Embryonic facial prominence (tissue), 1 donor: ENCODE data around the gene RAB3B.
"Not testable (repeated sequence)": the region's sequence is repeated elsewhere in the genome, so short reads cannot be mapped to it uniquely, and the experiment has no call there.

Experiments
- DNase-seq: peaks from one replicate; pipeline ENCODE4 v3.0.0-alpha.2; 2016; ENCODE audit errors: extremely low spot score

Gene RAB3B

DNA sequence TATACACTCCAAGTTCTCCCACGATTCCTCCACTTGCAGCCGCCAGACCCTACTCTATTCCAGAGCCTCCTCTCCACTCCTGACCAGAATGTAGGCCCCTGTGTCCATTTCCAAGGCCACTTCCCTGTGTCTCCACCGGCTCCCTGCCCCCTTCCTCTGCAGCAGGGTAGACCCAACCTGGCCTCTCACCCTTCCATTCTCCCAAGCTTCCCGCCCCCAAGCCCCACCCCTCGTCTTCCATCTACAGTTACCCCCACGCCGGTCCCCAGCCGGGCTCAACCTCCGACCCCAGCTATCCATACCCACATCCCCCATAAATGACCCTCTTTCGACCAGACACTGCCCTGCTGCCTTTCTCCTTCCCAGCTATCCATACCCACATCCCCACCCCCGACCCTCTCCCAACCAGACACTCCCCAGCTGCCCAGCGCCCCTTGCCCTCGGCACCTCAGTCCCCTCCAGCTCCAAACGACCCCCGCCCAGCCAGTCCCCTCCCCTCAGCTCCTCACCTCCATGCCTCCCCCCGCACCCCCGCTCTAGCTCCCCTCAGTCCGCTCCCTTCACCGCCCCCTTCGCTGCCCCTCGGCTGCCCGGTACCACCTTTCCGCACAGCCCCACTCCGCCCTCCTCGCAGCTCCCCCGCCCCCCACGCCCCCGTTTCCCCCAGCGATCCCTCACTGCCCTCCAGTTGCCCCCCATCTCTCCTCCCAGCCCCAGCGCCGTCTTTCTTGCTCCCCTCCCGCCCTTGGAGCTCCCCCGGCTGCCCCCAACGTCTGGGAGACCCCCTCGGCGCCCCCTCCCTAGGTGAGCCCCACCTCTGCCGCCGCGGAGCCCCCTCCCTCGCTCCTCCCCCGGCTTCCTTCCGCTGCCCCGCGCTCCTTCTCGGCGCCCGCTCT is 670 bp downstream of the RAB3B start:
- no peak for DNase-seq

DNA sequence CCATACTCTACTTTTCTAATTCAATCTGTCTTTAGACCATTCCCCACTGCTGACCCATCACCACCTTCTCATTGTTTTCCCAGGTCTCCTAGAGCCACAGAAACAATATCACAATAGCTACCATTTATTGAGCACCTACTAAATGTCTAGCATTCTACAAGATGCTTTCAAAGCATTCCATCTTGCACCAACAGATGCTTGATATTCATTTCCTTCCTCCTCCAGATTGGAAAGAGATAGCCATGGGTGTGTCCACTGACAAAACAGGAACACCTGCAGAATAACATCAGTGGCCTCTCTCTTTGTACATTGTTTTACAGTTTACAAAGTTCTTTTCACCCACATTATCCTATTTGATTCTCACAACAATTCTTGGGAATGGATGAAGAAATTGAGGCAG is 2.2 kb downstream of the RAB3B start:
- DNase-seq, result no peak

DNA sequence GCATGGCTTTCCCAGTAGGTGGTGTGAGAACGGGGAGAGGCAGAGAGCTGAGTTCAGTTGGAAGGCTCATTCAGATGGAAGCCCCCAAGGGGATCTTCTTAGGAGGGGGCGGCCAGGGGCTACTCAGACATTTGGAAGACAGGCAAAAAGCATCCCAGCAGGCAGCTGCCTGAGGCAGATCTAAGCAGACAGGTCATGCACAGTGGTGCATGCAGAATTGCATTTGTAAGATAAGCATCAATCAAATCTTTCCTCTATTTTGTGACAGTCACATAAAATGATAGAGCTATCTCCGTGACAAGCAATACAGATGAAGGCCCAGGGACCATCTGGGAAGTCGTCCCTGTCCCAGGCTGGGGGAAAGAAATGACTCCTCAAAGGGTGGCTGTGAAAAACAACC is 3.8 kb downstream of the RAB3B start:
- DNase-seq, result no peak

DNA sequence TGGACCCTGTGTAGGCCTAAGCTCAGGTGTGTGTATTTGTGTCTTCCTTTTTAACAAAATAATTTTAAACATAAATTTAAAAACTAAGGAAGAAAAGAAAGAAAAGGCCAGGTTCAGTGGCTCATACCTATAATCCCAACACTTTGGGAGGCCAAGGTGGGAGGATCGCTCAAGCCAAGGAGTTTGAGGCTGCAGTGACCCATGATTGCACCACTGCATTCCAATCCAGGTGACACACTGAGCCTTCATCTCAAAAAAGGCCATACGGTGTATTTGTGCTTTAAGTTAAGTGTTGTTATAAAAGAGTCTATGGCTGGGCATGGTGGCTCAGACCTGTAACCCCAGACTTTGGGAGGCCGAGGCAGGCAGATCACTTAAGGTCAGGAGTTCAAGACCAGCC is 8.3 kb downstream of the RAB3B start:
- DNase-seq, result no peak

DNA sequence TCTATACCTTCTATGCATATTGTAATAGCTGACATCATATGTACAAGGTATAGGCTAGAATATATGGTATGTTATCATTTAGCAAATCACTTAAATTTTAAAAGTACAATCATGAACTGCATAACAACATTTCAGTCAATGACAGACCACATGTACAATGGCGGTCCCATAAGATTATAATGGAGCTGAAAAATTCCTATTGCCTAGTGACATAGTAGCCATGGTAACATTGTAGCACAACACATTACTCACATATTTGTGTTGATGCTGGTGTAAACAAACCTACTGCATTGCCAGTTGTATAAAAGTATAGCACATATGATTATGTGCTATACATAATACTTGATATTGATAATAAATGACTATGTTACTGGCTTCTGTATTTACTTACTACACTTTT is 8.9 kb downstream of the RAB3B start:
- no peak for DNase-seq

DNA sequence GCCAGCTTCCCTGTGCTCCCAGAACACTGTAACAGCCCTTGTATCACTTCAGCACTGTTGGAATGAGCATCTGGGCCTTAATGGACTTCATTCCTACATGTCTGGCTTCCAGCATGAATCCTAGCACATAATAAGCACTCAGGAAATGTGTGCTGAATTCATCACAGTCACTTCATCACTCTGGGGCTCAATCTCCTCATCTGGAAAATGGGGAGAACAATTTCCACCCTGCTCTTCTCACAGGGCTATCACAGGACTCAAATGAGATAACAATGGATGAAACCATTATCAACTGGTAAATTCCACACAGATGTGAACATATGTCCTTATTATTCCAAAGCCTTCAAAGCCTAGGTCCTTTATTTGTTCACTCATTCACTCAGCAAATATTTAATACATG is 12.4 kb downstream of the RAB3B start:
- no peak for DNase-seq

DNA sequence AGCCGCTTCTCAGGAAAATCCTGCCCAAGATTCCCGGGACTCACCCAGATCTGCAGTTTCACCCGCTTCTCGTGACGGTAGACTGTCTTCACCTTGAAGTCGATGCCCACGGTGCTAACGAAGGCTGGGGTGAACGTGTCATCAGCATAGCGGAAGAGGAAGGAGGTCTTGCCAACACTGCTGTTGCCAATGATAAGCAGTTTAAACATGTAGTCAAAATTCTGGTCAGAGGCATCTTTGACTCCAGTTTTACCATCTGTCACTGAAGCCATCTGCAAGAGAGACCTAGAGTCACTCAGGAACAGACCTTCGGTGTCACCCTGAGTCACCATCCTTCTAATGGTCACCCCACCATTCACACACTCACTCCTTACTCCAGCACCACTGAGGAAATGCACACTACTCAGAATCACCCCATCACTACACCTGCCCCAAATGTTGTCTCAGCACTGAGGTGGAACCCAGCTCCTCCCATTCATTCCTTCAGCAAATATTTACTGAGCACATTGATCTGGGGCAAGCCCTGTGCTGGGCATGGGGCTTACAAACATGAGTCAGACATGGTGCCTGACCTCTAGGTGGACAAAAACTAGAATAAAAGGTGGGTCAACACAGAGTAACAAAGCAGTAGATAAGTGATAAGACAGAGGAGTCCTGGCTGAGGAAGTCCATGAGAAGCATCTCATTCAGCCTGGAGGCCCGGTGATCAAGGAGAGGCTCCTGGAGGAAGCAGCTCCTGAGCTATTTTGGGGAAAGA is 13.5 kb downstream of the RAB3B start:
- no peak for DNase-seq

DNA sequence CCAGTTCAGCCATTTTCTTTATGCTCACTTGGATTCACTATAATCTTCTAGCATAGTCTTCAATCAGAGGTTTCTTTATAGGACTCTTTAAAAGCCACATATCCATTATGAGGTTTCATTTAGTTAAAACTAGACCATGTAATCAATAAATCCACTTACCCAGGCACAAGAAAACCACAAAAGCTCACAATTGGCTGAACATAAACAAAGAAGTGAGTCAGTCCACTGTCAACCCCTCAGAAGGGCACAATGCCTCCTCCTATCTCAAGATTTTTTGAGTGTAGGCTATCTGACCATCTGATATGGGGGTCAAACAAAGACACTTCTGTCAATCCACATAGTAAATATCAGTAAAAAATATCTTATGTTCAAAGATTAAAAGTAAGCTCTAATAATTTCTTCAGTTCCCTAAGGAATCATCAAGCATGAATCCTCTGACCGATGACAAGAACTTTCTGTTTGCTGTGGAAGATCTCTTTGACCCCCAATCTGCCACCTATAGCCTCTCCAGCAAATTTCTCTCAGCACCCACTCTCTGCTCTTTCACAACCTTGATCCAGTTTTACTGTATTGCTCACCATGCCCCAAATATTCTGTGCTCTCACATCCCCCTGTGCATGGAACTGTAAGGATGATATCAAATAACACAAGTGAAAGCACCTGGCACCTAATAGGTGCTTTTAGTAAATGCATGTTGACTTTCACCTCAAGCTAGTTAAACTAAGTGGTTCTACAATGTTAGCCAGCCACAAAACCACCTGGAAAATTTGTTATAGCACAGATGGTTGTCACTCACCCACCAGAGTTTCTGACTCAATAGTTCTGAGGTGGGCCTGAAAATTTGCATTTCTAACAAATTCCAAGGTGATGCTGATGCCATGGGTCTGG is 16.7 kb downstream of the RAB3B start:
- DNase-seq, result no peak

DNA sequence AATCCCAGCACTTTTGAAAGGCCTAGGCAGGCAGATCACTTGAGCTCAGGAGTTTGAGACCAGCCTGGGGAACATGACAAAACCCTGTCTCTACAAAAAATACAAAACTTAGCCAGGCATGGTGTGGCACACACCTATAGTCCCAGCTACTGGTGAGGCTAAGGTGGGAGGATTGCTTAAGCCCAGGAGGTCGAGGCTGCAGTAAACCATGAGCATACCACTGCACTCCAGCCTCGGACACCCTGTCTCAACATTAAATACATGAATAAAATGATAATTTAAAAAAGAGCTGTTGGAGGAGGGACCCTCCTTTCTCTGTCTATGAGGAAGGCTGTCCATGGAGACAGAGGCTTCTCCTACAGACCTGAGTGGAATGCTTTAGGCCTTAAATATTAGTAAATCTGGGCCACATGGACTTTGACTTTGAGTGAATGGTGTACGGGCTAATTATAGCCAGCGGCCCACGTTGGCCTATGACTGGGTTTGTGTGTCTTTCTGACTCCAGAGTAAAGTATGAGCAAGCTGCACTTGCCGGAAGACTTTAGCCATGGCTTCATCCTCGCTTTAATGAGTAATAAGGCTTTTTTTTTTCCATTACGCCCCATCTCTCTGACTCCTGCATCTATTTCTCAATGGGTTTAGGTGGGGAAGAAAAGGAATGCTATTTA is 21.3 kb downstream of the RAB3B start:
- no peak for DNase-seq

DNA sequence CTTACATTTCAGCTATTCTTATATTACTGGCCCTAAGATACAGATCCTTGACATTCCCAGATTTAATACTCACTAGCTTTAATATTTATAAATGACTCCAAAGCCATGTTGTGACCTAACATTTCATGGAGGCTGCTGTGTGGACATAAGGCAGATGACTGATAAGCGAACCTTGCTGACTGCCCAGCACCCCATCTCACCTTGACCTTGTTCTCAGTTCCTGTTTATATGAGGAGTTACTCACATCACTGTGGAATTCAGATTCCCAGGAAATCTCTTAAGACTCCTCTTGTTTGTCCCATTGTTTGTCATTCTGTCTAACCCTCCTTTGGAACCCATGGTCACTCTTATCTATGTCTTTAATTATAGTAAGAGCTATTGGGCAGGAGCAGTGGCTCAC is 21.9 kb downstream of the RAB3B start:
- DNase-seq, result no peak

DNA sequence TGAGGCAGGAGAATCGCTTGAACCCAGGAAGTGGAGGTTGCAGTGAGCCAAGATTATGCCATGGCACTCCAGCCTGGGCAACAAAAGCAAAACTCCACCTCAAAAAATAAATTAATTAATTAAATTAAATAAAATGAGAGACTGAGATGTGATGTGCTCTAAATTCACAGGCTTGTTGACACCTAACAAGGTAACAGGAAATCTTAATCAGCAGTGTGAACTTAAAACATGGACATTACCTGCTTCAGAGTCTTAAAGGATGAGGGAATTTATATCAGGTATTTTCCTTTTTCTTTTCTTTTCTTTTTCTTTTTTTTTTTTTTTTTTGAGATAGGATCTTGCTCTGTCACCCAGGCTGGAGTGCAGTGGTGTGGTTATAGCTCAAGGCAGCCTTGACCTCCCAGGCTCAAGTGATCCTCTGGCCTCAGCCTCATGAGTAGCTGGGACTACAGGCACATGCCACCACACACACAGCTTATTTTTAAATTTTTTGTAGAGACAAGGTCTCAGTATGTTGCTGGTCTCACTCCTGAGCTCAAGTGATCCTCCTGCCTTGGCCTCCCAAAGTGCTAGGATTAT is 23.2 kb downstream of the RAB3B start:
- not testable (repeated sequence) for DNase-seq

DNA sequence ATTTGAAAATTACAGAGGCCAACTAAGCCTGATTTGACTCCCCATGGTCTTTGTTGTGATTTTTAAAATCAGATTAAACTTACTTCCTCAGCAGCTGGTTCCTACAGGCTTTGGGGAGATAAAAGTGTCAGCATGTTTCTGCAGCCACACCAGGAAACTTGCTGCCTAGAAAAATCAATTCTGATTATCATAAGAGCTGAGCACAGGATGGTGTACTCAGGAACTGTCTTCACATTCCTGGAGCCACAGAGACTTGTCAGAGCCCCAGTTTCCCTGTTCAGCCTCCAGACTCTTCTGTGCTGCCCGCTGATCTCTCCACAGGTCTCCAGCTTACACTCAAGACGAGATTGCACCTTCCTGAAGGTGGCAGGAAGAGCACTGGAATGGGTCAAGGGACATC is 23.9 kb downstream of the RAB3B start:
- DNase-seq, result no peak

DNA sequence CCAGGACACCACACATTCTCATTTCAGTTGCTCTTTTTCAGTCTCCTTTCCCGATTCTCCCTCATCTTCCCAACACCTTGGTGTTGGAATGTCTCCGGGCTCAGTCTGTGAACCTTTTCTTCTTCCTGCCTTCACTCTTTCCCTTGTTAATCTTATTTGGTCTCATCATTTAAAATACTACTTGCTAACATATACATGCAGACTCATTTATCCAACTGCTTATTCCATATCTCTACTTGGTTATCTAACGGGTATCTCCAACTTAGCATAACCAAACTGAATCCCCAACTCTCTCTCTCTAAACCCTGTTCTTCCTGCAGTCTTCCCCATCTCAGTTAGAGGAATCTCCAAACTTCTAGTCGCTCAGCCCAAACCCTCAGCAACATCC is 26.2 kb downstream of the RAB3B start:
- DNase-seq, result no peak

DNA sequence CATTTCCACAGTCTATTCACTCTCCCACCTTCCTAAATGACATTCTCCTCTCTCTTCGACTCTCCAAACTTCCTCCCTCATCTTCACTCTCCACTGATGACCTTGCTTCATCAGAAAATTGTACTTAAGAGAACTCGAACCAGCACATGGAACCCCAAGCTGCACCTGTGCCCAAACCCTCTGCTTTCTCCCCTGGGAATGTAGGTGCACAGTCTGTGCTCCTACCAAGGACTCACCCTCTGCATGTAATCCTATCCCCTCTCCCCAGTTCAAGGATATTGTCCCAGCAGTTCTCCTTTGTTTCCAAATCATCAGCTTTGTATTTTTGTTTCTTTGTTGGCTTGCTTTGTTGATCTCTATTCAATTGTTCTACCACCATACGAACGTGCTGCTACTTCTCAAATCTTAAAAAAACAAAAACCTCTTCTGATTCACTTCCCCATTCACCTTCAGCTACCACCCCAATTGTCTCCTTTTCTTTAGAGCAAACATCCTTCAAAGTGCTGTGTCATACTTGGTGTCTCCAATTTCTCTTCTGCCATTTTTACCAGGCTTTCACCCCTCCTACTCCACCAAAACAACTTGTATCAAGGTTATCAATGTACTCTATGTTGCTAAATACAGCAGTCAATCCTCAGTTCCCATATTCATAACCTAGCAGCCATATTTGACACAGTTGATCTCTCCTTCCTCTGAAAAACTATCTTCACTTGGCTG is 26.8 kb downstream of the RAB3B start:
- DNase-seq, result no peak

DNA sequence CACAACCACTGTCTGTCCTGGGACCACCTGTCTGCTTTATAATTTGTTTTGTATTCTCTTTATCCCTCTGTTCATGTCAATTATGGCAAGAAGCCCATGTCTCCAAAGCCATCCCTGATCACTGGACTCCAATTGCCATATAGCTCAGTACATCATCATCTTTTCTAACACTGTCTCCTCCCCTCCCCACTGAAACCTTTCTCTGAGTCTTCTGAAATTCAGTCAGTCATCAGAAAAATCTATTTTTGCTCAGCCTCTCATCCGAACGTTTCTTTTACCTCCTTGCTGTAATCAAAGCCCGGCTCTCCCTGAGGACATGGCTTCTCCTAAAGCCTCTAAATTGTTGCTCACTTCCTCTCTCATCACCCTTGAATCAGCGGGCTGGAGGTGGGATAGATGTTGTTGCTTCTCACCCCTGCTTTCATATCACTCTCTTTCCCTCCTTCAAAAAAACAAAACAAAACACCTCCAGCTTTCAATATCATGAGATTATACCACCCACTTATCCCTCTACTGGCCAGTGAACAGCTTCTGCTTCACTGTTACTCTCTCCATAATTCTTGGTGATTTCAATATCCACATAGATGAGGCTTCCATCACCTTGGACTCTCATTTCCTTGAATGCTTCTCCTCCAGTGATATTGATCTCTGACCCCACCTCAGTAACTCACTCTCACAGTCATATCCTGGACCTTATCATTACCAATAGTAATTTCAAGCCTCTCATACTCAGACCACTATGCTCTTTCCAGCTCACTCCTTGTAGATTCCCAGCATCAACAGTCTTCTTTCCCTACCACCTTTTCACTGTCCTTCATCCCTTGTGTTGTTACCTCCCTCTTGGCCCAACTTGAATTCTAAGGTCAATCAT is 27.8 kb downstream of the RAB3B start:
- DNase-seq, result no peak

DNA sequence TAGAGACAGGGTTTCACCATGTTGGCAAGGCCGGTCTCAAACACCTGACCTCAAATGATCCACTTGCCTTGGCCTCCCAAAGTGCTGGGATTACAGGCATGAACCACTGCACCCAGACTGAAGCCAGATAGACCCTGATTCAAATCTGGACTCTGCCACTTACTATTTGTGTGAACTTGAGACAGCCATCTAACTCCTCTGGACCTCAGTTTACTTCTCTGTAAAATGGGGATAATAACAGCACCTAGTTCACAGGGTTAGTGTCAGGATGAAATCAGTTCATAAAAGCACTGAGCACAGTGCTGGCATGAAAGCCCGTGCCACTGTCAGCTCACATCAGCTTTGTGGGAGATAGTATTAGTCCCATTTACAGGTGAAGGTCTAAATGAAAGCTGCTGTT is 28.5 kb downstream of the RAB3B start:
- DNase-seq, result no peak

DNA sequence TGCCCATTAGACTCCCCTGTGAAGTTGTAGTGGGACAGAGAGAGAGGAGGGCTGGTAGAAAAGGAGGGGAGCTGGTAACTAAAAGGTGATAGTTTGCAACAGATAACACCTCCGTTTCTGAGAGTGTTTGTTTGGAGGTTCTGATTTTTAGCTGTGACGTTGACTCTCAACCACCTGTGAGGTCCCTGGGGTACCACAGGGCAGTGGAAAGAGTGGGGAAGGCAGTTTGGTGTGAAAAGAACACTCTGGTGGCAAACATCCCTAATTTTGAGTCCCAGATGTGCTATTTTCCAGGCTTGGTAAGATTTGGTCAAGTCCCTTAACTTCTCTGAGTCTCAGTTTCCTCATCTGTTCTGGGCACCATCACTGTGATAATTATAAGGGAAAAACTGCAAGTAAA is 29.3 kb downstream of the RAB3B start:
- DNase-seq, result no peak

DNA sequence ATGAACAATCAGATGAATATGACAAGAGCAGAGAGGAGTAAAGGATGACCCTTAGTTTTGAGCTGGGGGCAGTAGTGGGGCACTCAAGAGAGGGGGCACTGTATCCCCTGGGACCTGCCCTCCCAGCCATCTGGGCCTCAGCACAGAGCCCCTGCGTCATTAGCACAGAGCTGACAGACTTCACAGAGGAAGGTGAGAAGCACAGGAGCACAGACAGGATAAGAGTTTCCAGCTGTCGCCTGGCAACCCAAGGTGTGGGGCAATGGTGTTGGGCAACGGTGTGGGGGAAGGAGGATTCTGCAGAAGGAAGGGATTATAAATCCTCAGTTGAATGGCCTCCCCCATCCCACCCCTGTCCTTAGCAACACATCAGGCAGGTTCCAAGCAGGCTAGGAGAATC is 30.2 kb downstream of the RAB3B start:
- DNase-seq, result no peak

DNA sequence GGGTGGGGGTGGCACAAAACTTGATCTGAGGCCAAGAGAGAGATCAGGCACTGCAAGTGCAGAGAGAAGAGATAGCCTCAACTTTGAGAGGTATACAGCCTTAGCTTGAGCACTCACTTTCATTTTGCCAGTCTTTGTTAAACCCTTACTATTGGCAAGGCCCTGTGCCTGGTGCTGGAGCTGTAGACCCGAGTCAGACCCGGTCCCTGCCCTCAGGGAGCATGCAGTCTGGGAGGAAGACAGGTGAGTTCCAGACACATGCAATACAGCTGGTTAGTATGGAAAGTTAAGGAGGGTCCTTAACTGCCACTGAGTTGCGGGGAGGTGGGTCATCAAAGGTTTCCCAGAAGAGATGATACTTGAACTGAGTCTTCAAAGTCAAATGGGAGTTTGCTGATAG is 31.7 kb downstream of the RAB3B start:
- DNase-seq, result no peak

DNA sequence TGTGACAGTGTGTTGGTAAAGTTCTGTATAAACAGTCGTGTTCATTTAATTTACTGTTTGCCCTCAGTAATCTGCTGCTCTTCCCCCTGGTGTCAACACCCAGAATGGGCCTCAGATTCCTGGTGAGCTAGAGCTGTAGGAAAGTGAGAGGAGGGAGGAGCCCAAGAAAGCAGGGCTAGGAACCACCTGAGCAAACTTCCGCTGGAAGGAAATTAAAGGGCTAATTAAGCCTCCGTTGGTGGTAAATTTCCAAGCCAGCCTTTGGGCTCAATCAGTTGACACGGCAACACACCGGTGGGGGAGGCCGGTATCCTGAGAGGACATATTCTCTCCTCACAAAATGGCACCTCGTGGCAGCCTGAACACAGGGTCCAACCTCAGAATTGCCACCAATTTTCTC is 32.9 kb downstream of the RAB3B start:
- DNase-seq, result no peak
